GM12892 (cell line): Measurements from ENCODE around the gene TRIAP1.

Source experiments
- POLR2A ChIP-seq: IDR thresholded peaks from 2 replicates; pipeline ENCODE4 v1.6.1; 2011; ENCODE audit warnings: low read depth, low read length, control low read depth
- TAF1 ChIP-seq: IDR thresholded peaks from 2 replicates; pipeline ENCODE4 v1.6.1; 2011; ENCODE audit warnings: low read depth, mild to moderate bottlenecking, control low read depth, low read length, borderline replicate concordance

DNA sequence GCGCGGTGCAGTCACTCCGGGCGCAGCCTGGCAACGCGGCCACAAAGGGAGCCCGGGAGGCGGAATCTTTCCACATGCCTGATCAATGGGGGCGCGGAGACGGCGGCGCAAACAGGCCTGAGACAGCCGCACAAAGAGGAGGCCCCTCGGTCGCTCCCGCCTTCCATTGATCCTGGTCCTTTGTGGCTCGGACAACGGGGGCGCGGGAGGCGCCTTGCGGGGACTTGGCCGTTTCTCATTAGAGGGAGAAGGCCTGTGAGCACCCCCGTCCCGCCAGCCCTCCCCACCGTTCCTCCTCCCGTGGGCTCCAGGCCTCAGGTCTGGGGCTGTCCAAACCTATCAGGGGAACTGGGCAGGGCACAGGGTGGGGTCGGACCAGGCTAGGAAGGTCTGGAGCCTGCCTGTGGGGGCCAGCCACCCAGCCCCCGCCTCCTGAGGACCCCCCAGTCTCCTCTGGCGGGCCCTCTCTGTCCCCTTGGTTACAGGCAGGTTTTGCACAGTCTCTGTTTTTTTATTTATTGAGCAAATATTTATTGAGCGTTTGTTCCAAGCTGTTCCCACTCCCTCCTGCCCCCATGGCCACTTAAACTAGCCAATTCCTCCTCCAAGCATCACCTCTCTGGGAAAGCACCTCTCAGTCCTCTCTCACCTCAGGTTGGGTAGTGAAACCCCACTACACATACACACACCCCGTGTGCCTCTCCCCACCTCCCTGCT is 48.2 kb downstream of the TRIAP1 start:
- TF ChIP-seq POLR2A (no peak), TAF1 (no peak)
